Nephron progenitor cell (in vitro differentiated cells): ENCODE measurements around the gene CHI3L2.

ENCODE experiments used
- DNase-seq: peaks from one replicate; pipeline ENCODE4 v3.0.0; 2021
- H3K27ac Mint-ChIP-seq: 2 replicates; pipeline ENCODE4 v1.8.0; 2021; ENCODE audit warnings: mild to moderate bottlenecking, moderate library complexity, mixed read lengths
- H3K27me3 Mint-ChIP-seq: 2 replicates; pipeline ENCODE4 v1.8.0; 2021; ENCODE audit warnings: mild to moderate bottlenecking, low read depth, mixed read lengths; ENCODE audit not compliant: poor library complexity
- H3K36me3 Mint-ChIP-seq: 2 replicates; pipeline ENCODE4 v1.8.0; 2021; ENCODE audit warnings: low read depth, mixed read lengths
- H3K4me1 Mint-ChIP-seq: 2 replicates; pipeline ENCODE4 v1.8.0; 2021; ENCODE audit warnings: mixed read lengths
- H3K4me3 Mint-ChIP-seq: 2 replicates; pipeline ENCODE4 v1.8.0; 2021; ENCODE audit warnings: mild to moderate bottlenecking, moderate library complexity, mixed read lengths
- H3K9me3 Mint-ChIP-seq: 2 replicates; pipeline ENCODE4 v1.8.0; 2021; ENCODE audit warnings: mild to moderate bottlenecking, moderate library complexity, mixed read lengths
- TF ChIP-seq, protein P1 (sequence below): fragments of 200-600 bp; sonication (generic); IDR thresholded peaks from 2 replicates; pipeline ENCODE4 v1.5.0; 2021; ENCODE audit warnings: antibody characterized with exemption

CHI3L2 gene

DNA sequence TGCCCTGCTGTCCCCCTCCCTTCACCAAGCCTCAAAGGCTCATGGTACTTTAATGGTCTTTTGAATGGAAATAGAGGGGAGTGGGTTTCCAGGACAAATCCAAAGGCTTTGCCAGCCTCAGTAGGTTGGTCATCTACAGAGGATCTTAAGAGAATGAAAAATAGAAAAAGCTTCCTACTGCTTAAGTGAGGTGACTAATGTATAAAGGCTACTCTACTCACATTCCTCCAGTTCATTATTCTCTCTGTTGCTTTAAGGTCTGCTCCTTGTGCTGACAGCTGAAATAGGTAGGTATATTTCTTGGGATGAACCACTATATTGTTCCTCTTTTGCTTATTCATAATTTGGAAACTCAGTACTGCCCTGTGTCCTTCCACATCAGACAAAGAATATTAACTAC is 52.8 kb downstream of the CHI3L2 start:
- Mint-ChIP-seq H3K4me3 (no peak overlapping the region), H3K4me1 (no peaks in the 10 kb centered on the region), H3K36me3 (no peaks in the 10 kb centered on the region), H3K9me3 (no peaks in the 10 kb centered on the region), H3K27ac (no peak overlapping the region), H3K27me3 (peaks cover 5% of the 10 kb centered on the region)
- TF ChIP-seq, protein P1, sequence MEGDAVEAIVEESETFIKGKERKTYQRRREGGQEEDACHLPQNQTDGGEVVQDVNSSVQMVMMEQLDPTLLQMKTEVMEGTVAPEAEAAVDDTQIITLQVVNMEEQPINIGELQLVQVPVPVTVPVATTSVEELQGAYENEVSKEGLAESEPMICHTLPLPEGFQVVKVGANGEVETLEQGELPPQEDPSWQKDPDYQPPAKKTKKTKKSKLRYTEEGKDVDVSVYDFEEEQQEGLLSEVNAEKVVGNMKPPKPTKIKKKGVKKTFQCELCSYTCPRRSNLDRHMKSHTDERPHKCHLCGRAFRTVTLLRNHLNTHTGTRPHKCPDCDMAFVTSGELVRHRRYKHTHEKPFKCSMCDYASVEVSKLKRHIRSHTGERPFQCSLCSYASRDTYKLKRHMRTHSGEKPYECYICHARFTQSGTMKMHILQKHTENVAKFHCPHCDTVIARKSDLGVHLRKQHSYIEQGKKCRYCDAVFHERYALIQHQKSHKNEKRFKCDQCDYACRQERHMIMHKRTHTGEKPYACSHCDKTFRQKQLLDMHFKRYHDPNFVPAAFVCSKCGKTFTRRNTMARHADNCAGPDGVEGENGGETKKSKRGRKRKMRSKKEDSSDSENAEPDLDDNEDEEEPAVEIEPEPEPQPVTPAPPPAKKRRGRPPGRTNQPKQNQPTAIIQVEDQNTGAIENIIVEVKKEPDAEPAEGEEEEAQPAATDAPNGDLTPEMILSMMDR: no peak
- DNase-seq: no peak

DNA sequence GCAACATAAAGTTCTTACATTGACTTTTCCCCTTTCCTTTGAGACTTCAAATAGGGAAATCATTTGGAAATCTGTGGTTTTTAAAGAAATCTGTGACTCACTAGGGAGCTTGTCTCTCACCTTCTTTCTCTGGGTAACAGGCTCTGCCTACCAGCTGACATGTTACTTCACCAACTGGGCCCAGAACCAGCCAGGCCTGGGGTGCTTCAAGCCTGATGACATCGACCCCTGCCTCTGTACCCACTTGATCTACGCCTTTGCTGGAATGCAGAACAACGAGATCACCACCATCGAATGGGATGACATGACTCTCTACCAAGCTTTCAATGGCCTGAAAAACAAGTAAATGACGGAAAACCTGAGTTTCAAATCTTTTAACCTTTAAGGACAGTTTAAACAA is 53.9 kb downstream of the CHI3L2 start:
- H3K27ac Mint-ChIP-seq: no peak overlapping the region
- no peaks in the 10 kb centered on the region for H3K36me3 Mint-ChIP-seq

DNA sequence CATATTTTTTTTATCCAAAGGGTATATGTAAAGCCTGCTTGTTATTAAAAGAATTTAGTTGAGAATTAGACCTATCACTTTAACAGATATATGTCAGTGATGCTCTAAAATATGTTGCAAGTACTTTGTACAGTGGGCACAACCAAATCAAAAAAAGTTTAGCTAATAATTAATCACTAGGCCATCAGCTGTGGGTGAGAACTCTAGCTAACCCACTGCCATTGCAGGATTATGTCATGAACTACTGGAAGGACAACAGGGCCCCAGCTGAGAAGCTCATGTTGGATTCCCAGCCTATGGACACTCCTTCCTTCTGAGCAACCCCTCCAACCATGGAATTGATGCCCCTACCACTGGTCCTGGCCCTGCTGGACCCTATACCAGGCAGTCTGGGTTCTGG is 56.3 kb downstream of the CHI3L2 start:
- H3K27ac Mint-ChIP-seq: no peak overlapping the region
- H3K4me1 Mint-ChIP-seq: no peaks in the 10 kb centered on the region
- TF ChIP-seq, protein P1: no peak
- peaks cover 5% of the 10 kb centered on the region for H3K27me3 Mint-ChIP-seq
- no peaks in the 10 kb centered on the region for H3K36me3 Mint-ChIP-seq
- no peak overlapping the region for H3K4me3 Mint-ChIP-seq
- no peak for DNase-seq
- H3K9me3 Mint-ChIP-seq: no peaks in the 10 kb centered on the region

More for the DNA sequence above, 53.9 kb downstream of the CHI3L2 start:
- no peaks in the 10 kb centered on the region for H3K9me3 Mint-ChIP-seq
- TF ChIP-seq, protein P1: no peak
- peaks cover 5% of the 10 kb centered on the region for H3K27me3 Mint-ChIP-seq
- no peak for DNase-seq
- H3K4me3 Mint-ChIP-seq: no peak overlapping the region
- H3K4me1 Mint-ChIP-seq: no peaks in the 10 kb centered on the region

DNA sequence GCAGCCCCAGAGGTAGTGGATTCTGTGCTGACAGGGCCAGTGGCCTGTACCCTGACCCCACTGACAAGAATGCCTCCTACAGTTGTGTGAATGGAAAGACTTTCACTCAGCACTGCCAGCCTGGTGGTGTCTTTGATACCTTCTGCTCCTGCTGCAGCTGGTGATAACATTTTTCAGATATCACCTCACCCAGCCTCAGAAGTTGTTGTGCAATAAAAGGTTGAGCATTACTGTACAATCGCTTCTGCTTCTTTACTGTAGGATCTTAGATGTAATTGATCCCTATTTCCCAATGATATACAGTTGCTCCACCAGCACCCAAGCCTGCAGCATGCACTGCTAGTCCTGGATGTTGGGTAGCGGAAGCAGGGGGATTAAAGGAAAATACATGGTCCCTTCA is 58.4 kb downstream of the CHI3L2 start:
- Mint-ChIP-seq H3K4me1 (no peaks in the 10 kb centered on the region), H3K4me3 (no peak overlapping the region), H3K9me3 (no peaks in the 10 kb centered on the region)

DNA sequence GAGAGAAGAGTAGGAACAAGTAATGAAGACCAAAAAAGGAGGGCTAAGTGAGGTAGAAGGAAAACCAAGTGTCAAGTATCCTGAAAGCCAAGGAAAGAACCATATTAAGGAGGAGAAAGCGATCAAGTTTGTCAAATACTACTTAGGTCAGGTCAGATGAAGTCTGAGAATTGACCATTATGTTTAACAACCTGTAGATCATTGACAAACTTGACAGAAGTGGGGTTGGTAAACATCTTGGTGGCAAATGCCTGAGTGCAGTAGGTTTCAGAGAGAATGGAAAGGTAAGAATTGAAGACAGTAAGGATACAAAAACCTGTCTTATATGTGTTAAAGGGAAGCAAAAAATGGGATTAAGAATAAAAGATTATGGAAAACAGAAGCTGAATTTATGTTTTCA is 59.4 kb downstream of the CHI3L2 start:
- Mint-ChIP-seq H3K36me3 (no peaks in the 10 kb centered on the region), H3K4me1 (no peaks in the 10 kb centered on the region), H3K4me3 (no peak overlapping the region), H3K27ac (no peak overlapping the region), H3K9me3 (no peaks in the 10 kb centered on the region), H3K27me3 (peaks cover 11% of the 10 kb centered on the region)
- DNase-seq: no peak
- TF ChIP-seq, protein P1: no peak

More for the DNA sequence above, 58.4 kb downstream of the CHI3L2 start:
- no peak for DNase-seq
- H3K27me3 Mint-ChIP-seq: peaks cover 5% of the 10 kb centered on the region
- no peak overlapping the region for H3K27ac Mint-ChIP-seq
- TF ChIP-seq, protein P1: no peak
- H3K36me3 Mint-ChIP-seq: no peaks in the 10 kb centered on the region

DNA sequence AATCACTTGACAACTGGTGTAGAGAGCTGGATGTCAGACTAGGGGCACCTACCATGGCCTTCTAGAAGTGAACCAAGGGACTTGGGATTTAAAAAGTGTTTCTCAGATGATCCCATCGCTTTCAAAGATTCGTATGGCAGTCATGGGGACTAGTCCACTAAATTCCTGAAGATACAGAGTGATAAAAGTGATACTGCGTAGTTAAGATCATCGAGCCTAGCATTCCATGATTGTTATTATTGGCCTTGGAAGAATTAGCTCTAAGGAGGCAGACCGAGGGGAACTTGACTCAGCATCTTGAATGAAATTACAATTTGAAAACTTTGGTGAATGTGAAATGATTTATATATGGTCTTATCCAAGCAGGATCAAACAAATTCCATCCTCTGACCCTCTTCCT is 61.9 kb downstream of the CHI3L2 start:
- TF ChIP-seq, protein P1: no peak
- no peaks in the 10 kb centered on the region for H3K4me1 Mint-ChIP-seq
- no peaks in the 10 kb centered on the region for H3K36me3 Mint-ChIP-seq
- H3K27me3 Mint-ChIP-seq: peaks cover 6% of the 10 kb centered on the region
- H3K9me3 Mint-ChIP-seq: no peaks in the 10 kb centered on the region
- no peak overlapping the region for H3K27ac Mint-ChIP-seq
- H3K4me3 Mint-ChIP-seq: no peak overlapping the region
- no peak for DNase-seq
